Astrocyte (in vitro differentiated cells and primary cell): ENCODE data around the gene ZNF573. TPM values are rescaled to one million over a fixed set of nuclear protein-coding genes. Genes with fewer than 3 reads are reported as not detected.
A peak's percentile ranks its signal among the peaks of the same experiment; 100 is the strongest.

Source experiments
- DNase-seq: peaks from one replicate; pipeline ENCODE4 v3.0.0-alpha.2; 2010; ENCODE audit warnings: low read depth
- FAIRE-seq: peaks from 2 replicates; lab custom pipeline; 2011; peaks lifted over from hg19 to GRCh38; lab: Jason Lieb, UNC
- H2AFZ ChIP-seq: 2 replicates; pipeline ENCODE4 v1.6.0; 2012; ENCODE audit warnings: low read depth, low read length, inconsistent platforms
- H3K27ac ChIP-seq: 2 replicates; pipeline ENCODE4 v1.5.1; 2011; ENCODE audit warnings: low read depth, low read length, inconsistent platforms
- H3K27me3 ChIP-seq: 2 replicates; pipeline ENCODE4 v1.6.0; 2011; ENCODE audit warnings: low read length, inconsistent platforms; ENCODE audit not compliant: insufficient read depth
- H3K36me3 ChIP-seq: 2 replicates; pipeline ENCODE4 v1.5.1; 2011; ENCODE audit warnings: low read length, inconsistent platforms; ENCODE audit not compliant: insufficient read depth
- H3K4me1 ChIP-seq: 2 replicates; pipeline ENCODE4 v1.5.1; 2011; ENCODE audit warnings: low read length, inconsistent platforms; ENCODE audit not compliant: insufficient read depth
- H3K4me2 ChIP-seq: 2 replicates; pipeline ENCODE4 v1.6.0; 2012; ENCODE audit warnings: low read length, inconsistent platforms
- H3K4me3 ChIP-seq: 2 replicates; pipeline ENCODE4 v1.5.1; 2011; ENCODE audit warnings: low read depth, mild to moderate bottlenecking, low read length, inconsistent platforms; ENCODE audit not compliant: insufficient read depth
- H3K79me2 ChIP-seq: 2 replicates; pipeline ENCODE4 v1.6.0; 2012; ENCODE audit warnings: mild to moderate bottlenecking, low read length, inconsistent platforms; ENCODE audit not compliant: insufficient read depth
- H3K9ac ChIP-seq: 2 replicates; pipeline ENCODE4 v1.6.0; 2012; ENCODE audit warnings: mild to moderate bottlenecking, low read length, inconsistent platforms
- H3K9me3 ChIP-seq: 2 replicates; pipeline ENCODE4 v1.5.1; 2012; ENCODE audit warnings: low read depth, mild to moderate bottlenecking, low read length, inconsistent platforms; ENCODE audit not compliant: insufficient read depth
- H4K20me1 ChIP-seq: 2 replicates; pipeline ENCODE4 v1.6.0; 2012; ENCODE audit warnings: low read length, inconsistent platforms; ENCODE audit not compliant: insufficient read depth
- H3K27ac Mint-ChIP-seq: one replicate; pipeline ENCODE4 v1.8.0; 2021; ENCODE audit warnings: mild to moderate bottlenecking, mixed read lengths; ENCODE audit not compliant: unreplicated experiment
- H3K27me3 Mint-ChIP-seq: one replicate; pipeline ENCODE4 v1.8.0; 2021; ENCODE audit warnings: low read depth, mixed read lengths; ENCODE audit not compliant: unreplicated experiment
- H3K36me3 Mint-ChIP-seq: one replicate; pipeline ENCODE4 v1.8.0; 2021; ENCODE audit warnings: low read depth, mixed read lengths; ENCODE audit not compliant: unreplicated experiment
- H3K4me1 Mint-ChIP-seq: one replicate; pipeline ENCODE4 v1.8.0; 2021; ENCODE audit warnings: low read depth, mixed read lengths; ENCODE audit not compliant: unreplicated experiment
- H3K4me3 Mint-ChIP-seq: one replicate; pipeline ENCODE4 v1.8.0; 2021; ENCODE audit warnings: mild to moderate bottlenecking, moderate library complexity, mixed read lengths; ENCODE audit not compliant: unreplicated experiment
- H3K9me3 Mint-ChIP-seq: one replicate; pipeline ENCODE4 v1.8.0; 2021; ENCODE audit warnings: mild to moderate bottlenecking, mixed read lengths; ENCODE audit not compliant: unreplicated experiment
- EZH2 ChIP-seq: IDR thresholded peaks from 2 replicates; pipeline ENCODE4 v1.6.1; 2012; ENCODE audit warnings: mild to moderate bottlenecking, low read length, inconsistent platforms; ENCODE audit not compliant: insufficient read depth
- total RNA-seq: library from RNA; stranded (reverse); gene quantifications from 2 replicates; pipeline ENCODE4 v1.2.1, GENCODE V29; 2021
- TF ChIP-seq, protein P1 (sequence below): IDR thresholded peaks from 2 replicates; pipeline ENCODE4 v1.5.1; 2011; ENCODE audit warnings: low read depth, mild to moderate bottlenecking, inconsistent platforms, low read length, moderate library complexity; ENCODE audit not compliant: insufficient read depth

The ZNF573 gene
- total RNA-seq, 1 donor from 2014 or later = 8.6 TPM

DNA sequence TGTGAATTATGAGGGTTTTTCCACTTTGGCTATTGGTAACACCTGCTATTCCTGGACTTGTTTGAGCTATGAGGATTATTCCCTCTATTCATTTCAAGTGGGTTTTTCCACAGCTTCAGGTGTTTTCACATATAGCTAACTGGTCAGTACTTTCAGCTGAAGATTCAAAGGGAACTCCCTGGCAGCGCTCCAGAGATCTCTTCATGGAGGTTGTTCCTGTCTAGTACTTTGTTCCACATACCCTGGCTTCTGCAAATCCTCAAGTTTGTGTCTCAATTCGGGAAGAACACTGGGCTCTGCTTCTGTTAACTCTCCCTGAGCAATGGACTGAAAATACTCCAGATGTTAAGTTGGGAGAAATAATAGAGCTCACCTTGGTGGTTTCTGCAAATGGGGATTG lies 54.2 kb downstream of the ZNF573 start:
- no peak for TF ChIP-seq EZH2
- TF ChIP-seq, protein P1, sequence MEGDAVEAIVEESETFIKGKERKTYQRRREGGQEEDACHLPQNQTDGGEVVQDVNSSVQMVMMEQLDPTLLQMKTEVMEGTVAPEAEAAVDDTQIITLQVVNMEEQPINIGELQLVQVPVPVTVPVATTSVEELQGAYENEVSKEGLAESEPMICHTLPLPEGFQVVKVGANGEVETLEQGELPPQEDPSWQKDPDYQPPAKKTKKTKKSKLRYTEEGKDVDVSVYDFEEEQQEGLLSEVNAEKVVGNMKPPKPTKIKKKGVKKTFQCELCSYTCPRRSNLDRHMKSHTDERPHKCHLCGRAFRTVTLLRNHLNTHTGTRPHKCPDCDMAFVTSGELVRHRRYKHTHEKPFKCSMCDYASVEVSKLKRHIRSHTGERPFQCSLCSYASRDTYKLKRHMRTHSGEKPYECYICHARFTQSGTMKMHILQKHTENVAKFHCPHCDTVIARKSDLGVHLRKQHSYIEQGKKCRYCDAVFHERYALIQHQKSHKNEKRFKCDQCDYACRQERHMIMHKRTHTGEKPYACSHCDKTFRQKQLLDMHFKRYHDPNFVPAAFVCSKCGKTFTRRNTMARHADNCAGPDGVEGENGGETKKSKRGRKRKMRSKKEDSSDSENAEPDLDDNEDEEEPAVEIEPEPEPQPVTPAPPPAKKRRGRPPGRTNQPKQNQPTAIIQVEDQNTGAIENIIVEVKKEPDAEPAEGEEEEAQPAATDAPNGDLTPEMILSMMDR = no peak
- FAIRE-seq = no peak

DNA sequence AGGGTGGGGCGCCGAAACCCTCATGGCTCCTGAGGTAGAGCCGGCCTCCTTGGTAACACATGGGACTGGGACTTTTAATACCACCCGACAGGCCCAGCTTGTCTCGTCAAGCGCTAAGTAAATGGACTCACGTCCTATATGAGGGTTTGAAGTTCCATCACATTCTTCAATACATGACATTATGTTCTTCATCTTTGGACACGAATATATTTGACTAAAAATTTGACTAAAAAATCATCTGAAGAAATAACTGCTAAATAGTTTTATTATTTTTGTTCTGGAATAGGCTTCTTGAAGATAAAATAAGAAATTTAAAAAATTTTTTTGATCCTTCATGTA lies 59.5 kb downstream of the ZNF573 start:
- no peaks in the 10 kb centered on the region for H3K27me3 Mint-ChIP-seq

More for the DNA sequence above, 54.2 kb downstream of the ZNF573 start:
- no peak overlapping the region for H3K4me3 Mint-ChIP-seq
- no peak overlapping the region for H3K27ac ChIP-seq
- no peak overlapping the region for H3K9ac ChIP-seq
- H3K9me3 Mint-ChIP-seq = peaks cover 2% of the 10 kb centered on the region
- H3K4me1 ChIP-seq = no peaks in the 10 kb centered on the region
- no peak overlapping the region for H3K4me3 ChIP-seq
- no peak overlapping the region for H3K4me2 ChIP-seq
- H3K36me3 Mint-ChIP-seq = no peaks in the 10 kb centered on the region
- H3K36me3 ChIP-seq = no peaks in the 10 kb centered on the region
- no peaks in the 10 kb centered on the region for H3K27me3 Mint-ChIP-seq
- no peaks in the 10 kb centered on the region for H3K27me3 ChIP-seq
- H3K79me2 ChIP-seq = no peaks in the 10 kb centered on the region
- no peaks in the 10 kb centered on the region for H3K4me1 Mint-ChIP-seq
- no peak for DNase-seq
- H4K20me1 ChIP-seq = no peaks in the 10 kb centered on the region
- no peak overlapping the region for H2AFZ ChIP-seq
- no peak overlapping the region for H3K27ac Mint-ChIP-seq
- H3K9me3 ChIP-seq = no peaks in the 10 kb centered on the region

More for the DNA sequence above, 59.5 kb downstream of the ZNF573 start:
- Histone ChIP-seq H3K36me3 (no peaks in the 10 kb centered on the region), H3K9me3 (no peaks in the 10 kb centered on the region), H4K20me1 (no peaks in the 10 kb centered on the region), H3K79me2 (peaks cover 19% of the 10 kb centered on the region), H3K4me2 (peak overlapping the region; percentile 90), H3K27me3 (no peaks in the 10 kb centered on the region), H2AFZ (peak overlapping the region; percentile 94), H3K9ac (peak overlapping the region; percentile 84), H3K4me3 (peak overlapping the region; percentile 86), H3K4me1 (no peaks in the 10 kb centered on the region), H3K27ac (no peak overlapping the region)
- TF ChIP-seq EZH2 = no peak
- TF ChIP-seq, protein P1 = no peak
- H3K9me3 Mint-ChIP-seq = peaks cover 2% of the 10 kb centered on the region
- FAIRE-seq = peak; percentile 26
- H3K4me3 Mint-ChIP-seq = peak overlapping the region; percentile 87
- H3K27ac Mint-ChIP-seq = no peak overlapping the region
- no peak for DNase-seq
- peaks cover 4% of the 10 kb centered on the region for H3K4me1 Mint-ChIP-seq
- peaks cover 4% of the 10 kb centered on the region for H3K36me3 Mint-ChIP-seq
